Stimulated activated CD4-positive, alpha-beta T cell treated with anti-CD3 and anti-CD28 coated beads, TNF-alpha, amount 100 ng/mL, for 1 hour (primary cell): Measurements from ENCODE around the gene ERCC5.

Experiments
- DNase-seq, 3 donors: peaks; one replicate each; pipeline ENCODE4 v3.0.0-alpha.2; 2020; ENCODE audit warnings: low read depth in 3 of 3, low spot score in 1 of 3

The ERCC5 gene

GRCh38 chr13:102839462-102839861, 6.4 kb upstream of the ERCC5 start:
- no peak for DNase-seq

- no peak for DNase-seq
Measured at GRCh38 chr13:102845289-102845629, 573 bp upstream of the ERCC5 start.

- peak in 1 of 3 donors; percentile 12 for DNase-seq
Measured at GRCh38 chr13:102846261-102847015, 606 bp downstream of the ERCC5 start.

- no peak for DNase-seq
Measured at GRCh38 chr13:102847272-102848234, 1.7 kb downstream of the ERCC5 start.

GRCh38 chr13:102848956-102849355, 3.1 kb downstream of the ERCC5 start:
- DNase-seq, result no peak

- DNase-seq, result no peak
Measured at GRCh38 chr13:102852556-102852955, 6.7 kb downstream of the ERCC5 start.

- DNase-seq, result no peak
Measured at GRCh38 chr13:102854675-102855074, 8.8 kb downstream of the ERCC5 start.

GRCh38 chr13:102856557-102856956, 10.7 kb downstream of the ERCC5 start:
- DNase-seq, result no peak

- no peak for DNase-seq
Measured at GRCh38 chr13:102862624-102863210, 16.9 kb downstream of the ERCC5 start.

GRCh38 chr13:102863590-102863989, 17.8 kb downstream of the ERCC5 start:
- DNase-seq, result no peak

- DNase-seq, result no peak
Measured at GRCh38 chr13:102868366-102868936, 22.6 kb downstream of the ERCC5 start.

- DNase-seq, result no peak
Measured at GRCh38 chr13:102869948-102870676, 24.3 kb downstream of the ERCC5 start.

- DNase-seq, result no peak
Measured at GRCh38 chr13:102870677-102871415, 25.0 kb downstream of the ERCC5 start.

- DNase-seq, result no peak
Measured at GRCh38 chr13:102872131-102872530, 26.3 kb downstream of the ERCC5 start.

- DNase-seq, result no peak
Measured at GRCh38 chr13:102872531-102872930, 26.7 kb downstream of the ERCC5 start.

GRCh38 chr13:102873653-102874052, 27.8 kb downstream of the ERCC5 start:
- no peak for DNase-seq

GRCh38 chr13:102875256-102875655, 29.4 kb downstream of the ERCC5 start:
- DNase-seq, result no peak

GRCh38 chr13:102877303-102877702, 31.5 kb downstream of the ERCC5 start:
- no peak for DNase-seq

- DNase-seq, result no peak
Measured at GRCh38 chr13:102878481-102878880, 32.6 kb downstream of the ERCC5 start.
